K562 (cell line): ENCODE data around the gene ARHGEF16. TPM values are rescaled to one million over a fixed set of nuclear protein-coding genes. Genes with fewer than 3 reads are reported as not detected.

Experiments
- ATAC-seq: fragments of 200-7000 bp; cut with Tn5 transposase; 3 replicates; pipeline ENCODE4 v1.9.1; 2020; ENCODE audit warnings: moderate library complexity
- BruUV-seq: library from RNA; stranded (reverse); fragments of 400-500 nt; replicated peaks from 2 replicates; lab custom pipeline; 2021; lab: Mats Ljungman, UMichigan
- CTCF ChIA-PET: fragments of 300-600 bp; formaldehyde crosslinking; extraction: SDS; loops from one replicate; lab custom pipeline; 2021; ENCODE audit warnings: low intra/inter-chr PET ratio; lab: Yijun Ruan, JAX
- POLR2A ChIA-PET: fragments of 300-600, 350-650 bp; sonication (Branson Sonifier 250); formaldehyde crosslinking; extraction: SDS; loops from one replicate; lab custom pipeline; 2021; ENCODE audit warnings: antibody characterized with exemption, inconsistent platforms; lab: Yijun Ruan, JAX
- DNase-seq, 4 experiments: peaks; one replicate each; pipeline versions ENCODE4 v3.0.0 to v3.0.0-alpha.2; 2011 to 2018; ENCODE audit warnings: low spot score in 3 of 4, mixed read lengths in 3 of 4; ENCODE audit errors: extremely low read depth in 1 of 4
- FAIRE-seq: peaks from 2 replicates; lab custom pipeline; 2011; peaks lifted over from hg19 to GRCh38; lab: Jason Lieb, UNC
- H2AFZ ChIP-seq: 2 replicates; pipeline ENCODE4 v1.6.0; 2011; ENCODE audit warnings: low read depth, low read length, control low read depth, inconsistent platforms
- H3K27ac ChIP-seq: fragments of 200-600 bp; 3 replicates; pipeline ENCODE4 v1.8.0; 2011; ENCODE audit warnings: low read depth, mild to moderate bottlenecking, control low read depth, inconsistent platforms, low read length, moderate library complexity, mixed read lengths; ENCODE audit errors: extremely low read depth
- H3K27me3 ChIP-seq, 2 experiments: fragments of 300-600 bp in 1 of 2; 2 replicates in 1 of 2; 3 replicates in 1 of 2; pipeline versions ENCODE4 v1.6.0 to v1.8.0; 2011; ENCODE audit warnings: inconsistent platforms in 2 of 2, low read length in 2 of 2, mild to moderate bottlenecking in 1 of 2, mixed read lengths in 1 of 2, moderate library complexity in 1 of 2; ENCODE audit not compliant: control insufficient read depth in 2 of 2, insufficient read depth in 2 of 2
- H3K36me3 ChIP-seq: fragments of 300-600 bp; 3 replicates; pipeline ENCODE4 v1.8.0; 2011; ENCODE audit warnings: mild to moderate bottlenecking, low read length, inconsistent platforms; ENCODE audit not compliant: control insufficient read depth, insufficient read depth
- H3K4me1 ChIP-seq, 2 experiments: fragments of 200-600 bp in 1 of 2; replicated peaks in 1 of 2; 2 replicates in 1 of 2; 3 replicates in 1 of 2; pipeline versions ENCODE4 v1.5.1 to v1.8.0; 2011; ENCODE audit warnings: inconsistent platforms in 2 of 2, low read length in 2 of 2, mild to moderate bottlenecking in 1 of 2, mixed read lengths in 1 of 2, moderate library complexity in 1 of 2; ENCODE audit not compliant: control insufficient read depth in 2 of 2, insufficient read depth in 2 of 2
- H3K4me2 ChIP-seq: 2 replicates; pipeline ENCODE4 v1.6.1; 2011; ENCODE audit warnings: low read length, control low read depth, inconsistent platforms, mixed read lengths; ENCODE audit not compliant: insufficient read depth
- H3K4me3 ChIP-seq: fragments of 200-600 bp; sonication (generic), shearing (Covaris generic); 2 replicates; pipeline ENCODE4 v1.5.1; 2016; ENCODE audit warnings: control low read depth, inconsistent platforms
- H3K79me2 ChIP-seq: fragments of 200-600 bp; 3 replicates; pipeline ENCODE4 v1.8.0; 2011; ENCODE audit warnings: low read length, inconsistent platforms; ENCODE audit not compliant: control insufficient read depth, insufficient read depth
- H3K9ac ChIP-seq, 2 experiments: 2 replicates each; pipeline versions ENCODE4 v1.6.0 to v1.6.1; 2011; ENCODE audit warnings: low read depth in 2 of 2, low read length in 2 of 2, control low read depth in 1 of 2, inconsistent platforms in 1 of 2, mild to moderate bottlenecking in 1 of 2, mixed read lengths in 1 of 2; ENCODE audit not compliant: insufficient read depth in 1 of 2
- H3K9me1 ChIP-seq: one replicate; pipeline ENCODE4 v1.6.0; 2011; ENCODE audit warnings: inconsistent platforms, mild to moderate bottlenecking, low read length, moderate library complexity; ENCODE audit not compliant: control insufficient read depth, insufficient read depth
- H3K9me3 ChIP-seq: replicated peaks from 2 replicates; pipeline ENCODE4 v1.5.1; 2011; ENCODE audit warnings: low read depth, low read length, inconsistent platforms; ENCODE audit not compliant: control insufficient read depth, insufficient read depth
- H4K20me1 ChIP-seq: replicated peaks from 2 replicates; pipeline ENCODE4 v1.6.1; 2011; ENCODE audit warnings: low read length, inconsistent platforms, mixed read lengths; ENCODE audit not compliant: control insufficient read depth, insufficient read depth
- FIP1L1 ChIP-seq: fragments of 200-400 bp; formaldehyde crosslinking; IDR thresholded peaks from 2 replicates; pipeline ENCODE4 v1.6.1; 2018; ENCODE audit warnings: mild to moderate bottlenecking, low read depth, low read length; ENCODE audit not compliant: poor library complexity, severe bottlenecking
- GATAD2A ChIP-seq: fragments of 450-650 bp; IDR thresholded peaks from 2 replicates; pipeline ENCODE4 v1.6.1; 2017
- NR2F6 ChIP-seq: fragments of 450-650 bp; formaldehyde crosslinking; IDR thresholded peaks from 2 replicates; pipeline ENCODE4 v1.4.0; 2020; ENCODE audit warnings: mild to moderate bottlenecking
- PTTG1 ChIP-seq: fragments of 450-650 bp; IDR thresholded peaks from 2 replicates; pipeline ENCODE4 v1.6.1; 2016; ENCODE audit warnings: low read depth, mild to moderate bottlenecking, missing genetic modification characterization, missing compliant biosample characterization
- RNF2 ChIP-seq: sonication (generic); IDR thresholded peaks from 2 replicates; pipeline ENCODE4 v1.6.1; 2016
- SIRT6 ChIP-seq: IDR thresholded peaks from one replicate; pipeline ENCODE4 v1.6.1; 2012; ENCODE audit warnings: low read depth, mild to moderate bottlenecking, control low read depth, inconsistent platforms, low read length, moderate library complexity
- TEAD2 ChIP-seq: fragments of 450-650 bp; IDR thresholded peaks from 2 replicates; pipeline ENCODE4 v1.6.1; 2016; ENCODE audit warnings: missing genetic modification characterization, control low read depth, missing compliant biosample characterization
- THAP12 ChIP-seq: fragments of 250-450 bp; sonication (Bioruptor Pico); IDR thresholded peaks from 2 replicates; pipeline ENCODE4 v1.9.0; 2021; ENCODE audit warnings: mild to moderate bottlenecking, inconsistent platforms
- TRIM24 ChIP-seq, 2 experiments: fragments of 450-650 bp; IDR thresholded peaks; 2 replicates each; pipeline ENCODE4 v1.6.1; 2016
- USF2 ChIP-seq: sonication (generic); formaldehyde crosslinking; IDR thresholded peaks from 2 replicates; pipeline ENCODE4 v1.5.0; 2020; ENCODE audit warnings: missing genetic modification reagents
- ZBTB1 ChIP-seq: sonication (generic); formaldehyde crosslinking; IDR thresholded peaks from 2 replicates; pipeline ENCODE4 v1.8.1; 2023; ENCODE audit warnings: missing genetic modification reagents, low read depth, mild to moderate bottlenecking, borderline replicate concordance
- ZC3H8 ChIP-seq: fragments of 450-650 bp; IDR thresholded peaks from 2 replicates; pipeline ENCODE4 v1.6.1; 2017
- ZFP1 ChIP-seq: fragments of 450-650 bp; formaldehyde crosslinking; IDR thresholded peaks from 2 replicates; pipeline ENCODE4 v1.4.0; 2020; ENCODE audit warnings: mild to moderate bottlenecking, mixed read lengths
- ZNF232 ChIP-seq: sonication (generic); formaldehyde crosslinking; IDR thresholded peaks from 2 replicates; pipeline ENCODE4 v1.8.0; 2022; ENCODE audit warnings: mild to moderate bottlenecking, missing genetic modification reagents
- ZNF3 ChIP-seq: fragments of 250-450 bp; sonication (Bioruptor Pico); IDR thresholded peaks from 2 replicates; pipeline ENCODE4 v1.5.0; 2021; ENCODE audit warnings: mild to moderate bottlenecking, moderate library complexity
- ZNF584 ChIP-seq: fragments of 200-800 bp; sonication (Bioruptor generic); IDR thresholded peaks from 2 replicates; pipeline ENCODE4 v1.6.1; 2016; ENCODE audit warnings: low read depth, mild to moderate bottlenecking, missing genetic modification characterization, missing compliant biosample characterization
- WGBS: fragments of 100-300 bp; shearing (Covaris generic); methylation state at CpG from one replicate; pipeline ENCODE4 v1.1.6; 2016; ENCODE audit warnings: low coverage, mixed read lengths; ENCODE audit not compliant: insufficient coverage; ENCODE audit errors: missing lambda C conversion rate; 5-methylcytosine and 5-hydroxymethylcytosine counted together
- in situ Hi-C: fragments of 300-500 bp; cut with MboI; formaldehyde crosslinking; loops from 4 replicates; pipeline ENCODE4 v1.15.0; 2018; ENCODE audit warnings: inconsistent platforms, mixed read lengths
- intact Hi-C: fragments of 100-400 bp; cut with micrococcal nuclease; formaldehyde crosslinking; loops from 2 replicates; pipeline ENCODE4 v1.14.2; 2022
- polyA plus RNA-seq, 8 experiments: library from polyadenylated mRNA; depleted of rRNA in 4 of 8; stranded (reverse) in 5 of 8; unstranded in 3 of 8; fragments of >200 nt; fragmentation: Nextera tagmentation in 2 of 8; fragmentation: Illumina TruSeq in 1 of 8; extraction: Ambion mirVana in 2 of 8; extraction: Trizol in 1 of 8; gene quantifications; 2 replicates each; pipeline versions ENCODE4 v1.2.1 to v1.2.3, GENCODE V29; 2011 to 2014; ENCODE audit warnings: inconsistent platforms in 1 of 8, missing spikeins in 1 of 8
- total RNA-seq, 7 experiments: library from RNA; depleted of rRNA in 6 of 7; stranded (reverse); fragments of >200 nt in 6 of 7; fragmentation: Illumina TruSeq in 2 of 7; extraction: Trizol in 2 of 7; gene quantifications; 2 replicates each; pipeline versions ENCODE4 v1.2.1 to v1.2.3, GENCODE V29; 2011 to 2021; ENCODE audit warnings: low replicate concordance in 1 of 7

ARHGEF16 gene
- total and polyA plus RNA-seq, 9 of the 15 experiments (the other 6 are each of a cell fraction or from before 2014, with no cell fraction given) = 0.15 to 1.2 (median 0.49) TPM; not detected in 2

- WGBS = 5% methylated on average over 13 of the region's 17 CpGs
- no TSS peak for BruUV-seq
- Histone ChIP-seq H2AFZ (no peak overlapping the region), H3K9ac (no peak overlapping the region), H3K79me2 (no peaks in the 10 kb centered on the region), H3K4me3 (no peak overlapping the region), H3K9me1 (no peaks in the 10 kb centered on the region), H4K20me1 (0 out of 2 replicates have a peak, but pooled peaks cover 8% of the 10 kb centered on the region), H3K36me3 (no peaks in the 10 kb centered on the region), H3K27me3 (peaks cover 2 to 49% of the 10 kb centered on the region in 2 experiments; a peak in 3 of 5 replicates), H3K27ac (no peak overlapping the region), H3K4me2 (no peak overlapping the region), H3K9me3 (no peaks in the 10 kb centered on the region; the same call in 1 of the 2 replicates), H3K4me1 (peaks cover 0 to 51% of the 10 kb centered on the region in 2 experiments; a peak in 2 of 5 replicates)
- ATAC-seq (no peak), FAIRE-seq (no peak), DNase-seq (no peak)
- ChIA-PET POLR2A (no interaction called here), CTCF (no interaction called here)
- in situ Hi-C loops = no loop called here
- TF ChIP-seq TRIM24 (IDR thresholded peaks at IDR 0.05) = no peak
- no peak for TF ChIP-seq TEAD2
- TF ChIP-seq SIRT6 = no peak
- no peak for TF ChIP-seq ZNF232 (CRISPR knock-in tag)
- no peak for TF ChIP-seq ZBTB1 (CRISPR knock-in tag)
- no peak for TF ChIP-seq ZNF3 (CRISPR knock-in tag)
- TF ChIP-seq NR2F6 = no peak
- TF ChIP-seq ZC3H8 = no peak
- TF ChIP-seq PTTG1 (tag) = no peak
- TF ChIP-seq RNF2 = no peak
- no peak for TF ChIP-seq USF2 (CRISPR knock-in tag)
- no peak for TF ChIP-seq THAP12 (CRISPR knock-in tag)
- no peak for TF ChIP-seq ZNF584 (CRISPR knock-in tag)
- no peak for TF ChIP-seq FIP1L1
- no peak for TF ChIP-seq ZFP1
- TF ChIP-seq GATAD2A = no peak
- intact Hi-C loops = no loop called here
Measured at GRCh38 chr1:3514404-3514803, 59.9 kb downstream of the ARHGEF16 start.
